ENCODE measurements around the gene SKIL.

Gene SKIL

GRCh38 chr3:170440344-170440743, 82.8 kb downstream of the SKIL start:
- no peak for DNase-seq

GRCh38 chr3:170441412-170441811, 83.9 kb downstream of the SKIL start:
- no peak for DNase-seq

GRCh38 chr3:170442947-170443346, 85.4 kb downstream of the SKIL start:
- no peak for DNase-seq

GRCh38 chr3:170443457-170443856, 85.9 kb downstream of the SKIL start:
- DNase-seq, result no peak

Data from NCI-H510A treated with DMSO at 0.1 percent for 48 hours (cell line).